HG03439 (cell line): ENCODE data around the gene NUDT1.

ENCODE experiments used
- ATAC-seq: cut with Tn5 transposase; IDR thresholded peaks from one replicate; pipeline ENCODE4 v1.9.1; 2021; ENCODE audit warnings: mild to moderate bottlenecking, moderate library complexity; ENCODE audit not compliant: unreplicated experiment

The NUDT1 gene

GRCh38 chr7:2290877-2291276 lies 48.9 kb downstream of the NUDT1 start:
- no peak for ATAC-seq

- ATAC-seq: no peak
These were observed 54.1 kb downstream of the NUDT1 start for GRCh38 chr7:2295936-2296620.

GRCh38 chr7:2296832-2297231 lies 54.8 kb downstream of the NUDT1 start:
- no peak for ATAC-seq

GRCh38 chr7:2299131-2299829 lies 57.3 kb downstream of the NUDT1 start:
- ATAC-seq: no peak

- no peak for ATAC-seq
These were observed 58.0 kb downstream of the NUDT1 start for GRCh38 chr7:2299870-2300512.
